H1 (cell line): ENCODE results near the gene RNF175. TPM values are rescaled to one million over a fixed set of nuclear protein-coding genes. Genes with fewer than 3 reads are reported as not detected.

ENCODE experiments used
- CTCF ChIA-PET: fragments of 300-600 bp; sonication (Branson Sonifier 250); formaldehyde crosslinking; loops from one replicate; lab custom pipeline; 2021; ENCODE audit not compliant: partially characterized antibody; lab: Charles Lee
- POLR2A ChIA-PET: fragments of 300-600 bp; sonication (Branson Sonifier 250); formaldehyde crosslinking; loops from one replicate; lab custom pipeline; 2021; ENCODE audit warnings: inconsistent platforms; ENCODE audit not compliant: partially characterized antibody; lab: Charles Lee
- DNase-seq, 2 experiments: peaks; one replicate each; pipeline versions ENCODE4 v3.0.0 to v3.0.0-alpha.2; 2010 to 2022; ENCODE audit warnings: low spot score in 2 of 2, low read depth in 1 of 2, mixed read lengths in 1 of 2
- FAIRE-seq: peaks from 2 replicates; lab custom pipeline; 2011; peaks lifted over from hg19 to GRCh38; lab: Jason Lieb, UNC
- H2AFZ ChIP-seq: 2 replicates; pipeline ENCODE4 v1.8.1; 2012; ENCODE audit warnings: low read length, inconsistent platforms
- H2AK5ac ChIP-seq: 2 replicates; pipeline ENCODE4 v1.6.1; 2013; ENCODE audit warnings: low read depth, low read length
- H2BK120ac ChIP-seq: replicated peaks from 2 replicates; pipeline ENCODE3; 2013; ENCODE audit warnings: low read depth, low read length, inconsistent platforms
- H2BK12ac ChIP-seq: 2 replicates; pipeline ENCODE4 v1.6.1; 2013; ENCODE audit warnings: low read depth, low read length
- H2BK15ac ChIP-seq: 2 replicates; pipeline ENCODE4 v1.6.1; 2013; ENCODE audit warnings: low read length
- H2BK20ac ChIP-seq: 2 replicates; pipeline ENCODE4 v1.6.1; 2013; ENCODE audit warnings: low read length
- H2BK5ac ChIP-seq: 2 replicates; pipeline ENCODE4 v1.6.1; 2013; ENCODE audit warnings: low read depth, low read length
- H3K14ac ChIP-seq: 2 replicates; pipeline ENCODE4 v1.6.1; 2013; ENCODE audit warnings: inconsistent platforms; ENCODE audit not compliant: insufficient read length
- H3K18ac ChIP-seq: 2 replicates; pipeline ENCODE4 v1.6.1; 2013; ENCODE audit warnings: low read length; ENCODE audit errors: extremely low read depth
- H3K23ac ChIP-seq: 2 replicates; pipeline ENCODE4 v1.6.1; 2013; ENCODE audit warnings: inconsistent platforms; ENCODE audit not compliant: insufficient read length
- H3K23me2 ChIP-seq: 2 replicates; pipeline ENCODE4 v1.6.1; 2013; ENCODE audit warnings: low read depth, low read length
- H3K27ac ChIP-seq: 2 replicates; pipeline ENCODE4 v1.6.1; 2011; ENCODE audit warnings: low read depth, low read length, inconsistent platforms
- H3K27me3 ChIP-seq, 4 experiments: replicated peaks in 1 of 4; 1 replicate in 1 of 4; 2 replicates in 3 of 4; pipeline versions ENCODE4 v1.6.1 to v1.8.1; 2011 to 2013; ENCODE audit warnings: low read length in 3 of 4, mild to moderate bottlenecking in 3 of 4, inconsistent platforms in 2 of 4, mixed read lengths in 2 of 4, moderate library complexity in 1 of 4; ENCODE audit not compliant: control insufficient read depth in 3 of 4, insufficient read depth in 3 of 4; ENCODE audit errors: extremely low read depth in 1 of 4
- H3K36me3 ChIP-seq, 4 experiments: 2 replicates each; pipeline versions ENCODE4 v1.6.1 to v1.8.1; 2011 to 2013; ENCODE audit warnings: mild to moderate bottlenecking in 4 of 4, low read length in 3 of 4, moderate library complexity in 2 of 4, control low read depth in 1 of 4, inconsistent platforms in 1 of 4; ENCODE audit not compliant: insufficient read depth in 4 of 4, control insufficient read depth in 2 of 4
- H3K4ac ChIP-seq: replicated peaks from 2 replicates; pipeline ENCODE3; 2013; ENCODE audit warnings: low read length, low read depth, mixed read lengths, inconsistent platforms; ENCODE audit not compliant: insufficient read length
- H3K4me1 ChIP-seq, 4 experiments: replicated peaks in 1 of 4; 1 replicate in 1 of 4; 2 replicates in 3 of 4; pipeline versions ENCODE4 v1.6.1 to v1.8.1; 2011 to 2013; ENCODE audit warnings: low read length in 3 of 4, inconsistent platforms in 2 of 4, mixed read lengths in 1 of 4; ENCODE audit not compliant: insufficient read depth in 4 of 4, control insufficient read depth in 3 of 4
- H3K4me2 ChIP-seq, 2 experiments: 2 replicates each; pipeline versions ENCODE4 v1.6.1 to v1.8.1; 2011 to 2013; ENCODE audit warnings: low read depth in 2 of 2, low read length in 2 of 2, control low read depth in 1 of 2, inconsistent platforms in 1 of 2, mild to moderate bottlenecking in 1 of 2; ENCODE audit not compliant: insufficient read depth in 1 of 2
- H3K4me3 ChIP-seq, 4 experiments: fragments of 200-600, 300-600 bp in 1 of 4; sonication (generic), shearing (Covaris generic), sonication (Bioruptor Twin) in 1 of 4; 2 replicates each; pipeline versions ENCODE4 v1.5.1 to v1.8.1; 2011 to 2016; ENCODE audit warnings: low read length in 4 of 4, low read depth in 3 of 4, control low read depth in 2 of 4, inconsistent platforms in 2 of 4, mild to moderate bottlenecking in 2 of 4, mixed read lengths in 1 of 4, moderate library complexity in 1 of 4; ENCODE audit not compliant: insufficient read depth in 2 of 4; ENCODE audit errors: extremely low read depth in 1 of 4
- H3K56ac ChIP-seq: replicated peaks from 2 replicates; pipeline ENCODE3; 2013; ENCODE audit warnings: low read depth, mild to moderate bottlenecking, mixed read lengths, low read length, inconsistent platforms; ENCODE audit not compliant: insufficient read length
- H3K79me1 ChIP-seq: 2 replicates; pipeline ENCODE4 v1.6.1; 2013; ENCODE audit warnings: low read depth, low read length, control low read depth
- H3K79me2 ChIP-seq, 2 experiments: 2 replicates each; pipeline versions ENCODE4 v1.6.1 to v1.8.1; 2012 to 2013; ENCODE audit warnings: low read length in 2 of 2, mild to moderate bottlenecking in 2 of 2, inconsistent platforms in 1 of 2; ENCODE audit not compliant: insufficient read depth in 2 of 2, control insufficient read depth in 1 of 2
- H3K9ac ChIP-seq, 4 experiments: replicated peaks in 1 of 4; 1 replicate in 1 of 4; 2 replicates in 3 of 4; pipeline versions ENCODE4 v1.6.1 to v1.8.1; 2011 to 2013; ENCODE audit warnings: low read depth in 3 of 4, low read length in 3 of 4, control low read depth in 2 of 4, mild to moderate bottlenecking in 2 of 4, moderate library complexity in 2 of 4, inconsistent platforms in 1 of 4; ENCODE audit errors: extremely low read depth in 1 of 4
- H3K9me3 ChIP-seq, 2 experiments: 2 replicates each; pipeline versions ENCODE4 v1.6.1 to v1.8.1; 2012 to 2013; ENCODE audit warnings: mild to moderate bottlenecking in 2 of 2, moderate library complexity in 2 of 2, control low read depth in 1 of 2, inconsistent platforms in 1 of 2, low read depth in 1 of 2, low read length in 1 of 2, mixed read lengths in 1 of 2; ENCODE audit not compliant: insufficient read depth in 2 of 2
- H4K20me1 ChIP-seq, 2 experiments: replicated peaks in 1 of 2; 2 replicates each; pipeline versions ENCODE3 to v1.8.1; 2011 to 2013; ENCODE audit warnings: inconsistent platforms in 2 of 2, low read length in 2 of 2, mild to moderate bottlenecking in 1 of 2; ENCODE audit not compliant: insufficient read depth in 2 of 2, control insufficient read depth in 1 of 2
- H4K5ac ChIP-seq: 2 replicates; pipeline ENCODE4 v1.6.1; 2013; ENCODE audit warnings: low read length, low read depth, mixed read lengths, inconsistent platforms; ENCODE audit not compliant: insufficient read length
- H4K8ac ChIP-seq: 2 replicates; pipeline ENCODE4 v1.8.0; 2013; ENCODE audit warnings: mild to moderate bottlenecking, moderate library complexity, low read length, inconsistent platforms; ENCODE audit not compliant: insufficient read depth; ENCODE audit errors: extremely low read depth
- H4K91ac ChIP-seq: replicated peaks from 2 replicates; pipeline ENCODE3; 2013; ENCODE audit warnings: low read length, mixed read lengths, inconsistent platforms; ENCODE audit not compliant: insufficient read length
- CHD2 ChIP-seq: IDR thresholded peaks from 2 replicates; pipeline ENCODE4 v1.6.1; 2012; ENCODE audit warnings: low read length, improper control_type of control experiment
- POU5F1 ChIP-seq: IDR thresholded peaks from 2 replicates; pipeline ENCODE4 v1.6.1; 2011; ENCODE audit warnings: low read depth, mild to moderate bottlenecking, low read length, moderate library complexity
- RAD21 ChIP-seq, 2 experiments: IDR thresholded peaks in 1 of 2; conservative IDR thresholded peaks in 1 of 2; 2 replicates each; pipeline ENCODE4 v1.6.1; 2011; ENCODE audit warnings: low read depth in 2 of 2, low read length in 2 of 2, improper control_type of control experiment in 1 of 2, inconsistent platforms in 1 of 2, mild to moderate bottlenecking in 1 of 2, moderate library complexity in 1 of 2
- TBP ChIP-seq: IDR thresholded peaks from 2 replicates; pipeline ENCODE4 v1.6.1; 2011; ENCODE audit warnings: low read depth, low read length, improper control_type of control experiment
- WGBS, 2 experiments: shearing (Covaris generic) in 1 of 2; methylation state at CpG; one replicate each; pipeline versions ENCODE4 v1.1.6 to v1.1.7; 2013 to 2015; ENCODE audit warnings: low lambda C conversion rate in 2 of 2, mixed read lengths in 2 of 2, inconsistent platforms in 1 of 2, low coverage in 1 of 2, missing lambda C conversion rate in 1 of 2; ENCODE audit not compliant: insufficient replicate concordance in 2 of 2, insufficient coverage in 1 of 2, insufficient read length in 1 of 2; ENCODE audit errors: extremely low coverage in 1 of 2, missing lambda C conversion rate in 1 of 2; 5-methylcytosine and 5-hydroxymethylcytosine counted together
- polyA plus RNA-seq, 7 experiments: library from polyadenylated mRNA; depleted of rRNA in 3 of 7; stranded (reverse) in 5 of 7; unstranded in 2 of 7; fragments of >200 nt in 5 of 7; fragments of 200-250 nt in 2 of 7; gene quantifications; 1 replicate in 5 of 7; 2 replicates in 1 of 7; 4 replicates in 1 of 7; pipeline versions ENCODE4 v1.2.1 to v1.2.3, GENCODE V29; 2011 to 2013; ENCODE audit warnings: missing spikeins in 2 of 7, mixed read lengths in 2 of 7
- total RNA-seq: library from RNA; stranded (reverse); fragmentation: NEBNext Ultra II Directional; extraction: Animal tissue kit (Norgen Biotek cat#: 25700); gene quantifications from 2 replicates; pipeline ENCODE4 v1.2.1, GENCODE V29; 2021

RNF175 gene
- total and polyA plus RNA-seq, 2 of the 8 experiments (the other 6 are each of a cell fraction or from before 2014, with no cell fraction given) = 7.9 to 9.8 TPM

DNA sequence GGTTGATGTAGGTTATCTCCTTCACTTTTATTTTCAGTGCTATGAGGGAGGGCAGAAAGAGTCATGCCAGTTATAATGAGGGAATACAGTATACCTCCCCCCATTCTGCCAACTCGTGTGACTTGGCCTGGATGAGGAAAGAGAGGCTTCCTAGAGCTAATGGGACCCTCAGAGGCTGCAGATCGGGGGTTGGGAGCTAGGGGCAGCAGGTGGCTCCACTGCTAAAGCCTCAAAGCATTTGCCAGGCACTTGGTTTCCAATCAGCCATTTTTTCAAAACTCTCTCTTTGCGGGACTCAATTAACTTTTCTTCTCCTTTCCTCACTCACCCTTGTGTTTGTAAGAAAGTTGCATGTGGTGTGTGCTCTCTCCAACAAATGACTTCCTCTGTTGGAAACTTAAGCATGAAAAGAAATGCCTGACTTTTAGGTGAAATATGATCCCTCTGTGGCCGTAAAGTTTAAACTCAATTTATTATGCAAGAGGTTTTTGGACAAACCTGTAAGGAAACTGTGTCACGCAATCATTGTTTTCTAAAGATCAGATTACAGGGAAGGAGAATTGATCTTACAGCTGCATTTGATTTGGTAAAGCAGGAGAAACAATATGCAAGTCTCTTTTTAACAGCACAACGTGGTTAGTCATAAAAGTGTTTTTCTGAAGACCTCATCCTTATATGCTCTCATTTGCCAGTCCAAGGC is 22.0 kb upstream of the RNF175 start:
- DNase-seq (no peak), FAIRE-seq (peak; percentile 69)
- Histone ChIP-seq H2BK12ac (no peak overlapping the region), H2AK5ac (no peak overlapping the region), H3K4ac (no peak overlapping the region), H3K79me2 (peaks cover 3 to 35% of the 10 kb centered on the region in 2 experiments; a peak in 2 of 4 replicates), H3K36me3 (peaks cover 8 to 53% (median 37%) of the 10 kb centered on the region in 4 experiments), H3K4me3 (no peak overlapping the region), H4K91ac (no peak overlapping the region), H2AFZ (no peak overlapping the region), H2BK20ac (no peak overlapping the region), H2BK5ac (no peak overlapping the region), H3K4me2 (peak overlapping the region in 1 of 2 experiments; percentile 39; a peak in 1 of 4 replicates), H3K27ac (peak overlapping the region; percentile 33), H4K20me1 (peaks cover 6 to 22% of the 10 kb centered on the region in 2 experiments), H3K14ac (no peak overlapping the region), H4K8ac (no peak overlapping the region), H3K9me3 (0 out of 4 replicates have a peak, but pooled peaks cover 0 to 3% of the 10 kb centered on the region in 2 experiments), H3K18ac (no peak overlapping the region), H3K56ac (no peak overlapping the region), H3K23me2 (peaks cover 3% of the 10 kb centered on the region; the same call in 1 of the 2 replicates), H3K27me3 (no peaks in the 10 kb centered on the region), H3K79me1 (no peaks in the 10 kb centered on the region), H3K9ac (no peak overlapping the region), H4K5ac (no peak overlapping the region), H3K23ac (no peak overlapping the region), H2BK15ac (no peak overlapping the region), H2BK120ac (no peak overlapping the region), H3K4me1 (peaks cover 0 to 15% (median 8%) of the 10 kb centered on the region in 4 experiments; a peak in 4 of 7 replicates)
- WGBS, 2 experiments = 77% methylated on average over 6 of the region's 6 CpGs; no CpG with 5 or more reads in 1 of the 2 experiments
- POLR2A ChIA-PET = interaction anchor here (0.9 to 3.6 kb wide), 11 partner anchors 9 to 270 kb away, joined by 3 to 77 read pairs (median 4); partner anchors contain the start of gene SFRP2
- CTCF ChIA-PET = interaction anchor here (0.6 to 5.8 kb wide), 12 partner anchors 10 to 632 kb away, joined by 3 to 48 read pairs (median 4); no protein-coding TSS in a partner anchor
- peak; percentile 12 to 17; a peak in 2 of 4 replicates for TF ChIP-seq RAD21 (IDR thresholded peaks at IDR 0.05 in 1 of 2, conservative IDR thresholded peaks at IDR 0.05 in 1 of 2; ENCODE audit: low read depth in 2 of 2, low read length in 2 of 2)
- no peak for TF ChIP-seq CHD2
- TF ChIP-seq POU5F1 = no peak
- TF ChIP-seq TBP = no peak
